HFF-Myc (cell line): ENCODE measurements around the gene FIG4.

ENCODE experiments used
- DNase-seq: peaks from one replicate; pipeline ENCODE4 v3.0.0-alpha.2; 2011; ENCODE audit warnings: low read depth; ENCODE audit errors: extremely low read depth
- H3K4me3 ChIP-seq: replicated peaks from 2 replicates; pipeline ENCODE4 v1.5.1; 2011; ENCODE audit warnings: low read depth, mild to moderate bottlenecking, control low read depth, low read length
- CTCF ChIP-seq: IDR thresholded peaks from 2 replicates; pipeline ENCODE4 v1.5.1; 2012; ENCODE audit warnings: mild to moderate bottlenecking, low read depth, low read length, control low read depth; ENCODE audit errors: missing control alignments

FIG4 gene

GRCh38 chr6:109793021-109793420 is 101.9 kb downstream of the FIG4 start:
- no peak for TF ChIP-seq CTCF
- no peak overlapping the region for H3K4me3 ChIP-seq
- DNase-seq = no peak

- TF ChIP-seq CTCF = no peak
- DNase-seq = peak; percentile 93
- no peak overlapping the region for H3K4me3 ChIP-seq
Measured at GRCh38 chr6:109793792-109794191, 102.7 kb downstream of the FIG4 start.

GRCh38 chr6:109794201-109794923 is 103.3 kb downstream of the FIG4 start:
- peak; percentile 66 for DNase-seq
- TF ChIP-seq CTCF = no peak

GRCh38 chr6:109795994-109796555 is 105.0 kb downstream of the FIG4 start:
- DNase-seq = no peak
- H3K4me3 ChIP-seq = no peak overlapping the region
- TF ChIP-seq CTCF = no peak

More at GRCh38 chr6:109794201-109794923, 103.3 kb downstream of the FIG4 start:
- H3K4me3 ChIP-seq = no peak overlapping the region

GRCh38 chr6:109799129-109799528 is 108.0 kb downstream of the FIG4 start:
- DNase-seq = no peak
- H3K4me3 ChIP-seq = no peak overlapping the region
- no peak for TF ChIP-seq CTCF

GRCh38 chr6:109799664-109800063 is 108.6 kb downstream of the FIG4 start:
- no peak overlapping the region for H3K4me3 ChIP-seq
- TF ChIP-seq CTCF = no peak
- no peak for DNase-seq
